DOHH2 (cell line): ENCODE data around the gene GRXCR1.

Experiments
- H3F3A ChIP-seq: fragments of 200-600 bp; sonication (generic), shearing (Covaris generic); 2 replicates; pipeline ENCODE4 v1.6.0; 2016; ENCODE audit warnings: antibody characterized with exemption, mild to moderate bottlenecking; ENCODE audit not compliant: control insufficient read depth, insufficient read depth
- H3K27ac ChIP-seq: fragments of 200-600 bp; sonication (generic); 2 replicates; pipeline ENCODE4 v1.5.1; 2014; ENCODE audit warnings: low read depth, mild to moderate bottlenecking, low read length, moderate library complexity
- H3K27me3 ChIP-seq: fragments of 200-600 bp; sonication (generic); 2 replicates; pipeline ENCODE4 v1.6.1; 2014; ENCODE audit warnings: mild to moderate bottlenecking, low read length, mixed read lengths; ENCODE audit not compliant: control insufficient read depth
- H3K36me3 ChIP-seq: fragments of 200-600 bp; sonication (generic); 2 replicates; pipeline ENCODE4 v1.6.1; 2014; ENCODE audit warnings: mild to moderate bottlenecking, low read length, moderate library complexity, mixed read lengths; ENCODE audit not compliant: control insufficient read depth
- H3K4me1 ChIP-seq: fragments of 200-600 bp; sonication (generic); 2 replicates; pipeline ENCODE4 v1.6.1; 2014; ENCODE audit warnings: mild to moderate bottlenecking, low read length, mixed read lengths; ENCODE audit not compliant: control insufficient read depth
- H3K4me2 ChIP-seq: fragments of 200-600 bp; sonication (generic); 2 replicates; pipeline ENCODE4 v1.6.0; 2014; ENCODE audit warnings: mild to moderate bottlenecking, low read length, moderate library complexity
- H3K4me3 ChIP-seq: fragments of 200-600 bp; sonication (generic); 2 replicates; pipeline ENCODE4 v1.5.1; 2014; ENCODE audit warnings: mild to moderate bottlenecking, low read length, mixed read lengths
- H3K79me2 ChIP-seq: fragments of 200-600 bp; sonication (generic); 2 replicates; pipeline ENCODE4 v1.6.1; 2014; ENCODE audit warnings: mild to moderate bottlenecking, low read length, mixed read lengths; ENCODE audit not compliant: control insufficient read depth
- H3K9me2 ChIP-seq: fragments of 200-600 bp; sonication (generic); replicated peaks from 2 replicates; pipeline ENCODE4 v1.6.1; 2014; ENCODE audit warnings: mild to moderate bottlenecking, low read length, mixed read lengths; ENCODE audit not compliant: control insufficient read depth
- H3K9me3 ChIP-seq: fragments of 200-600 bp; sonication (generic); 2 replicates; pipeline ENCODE4 v1.6.1; 2014; ENCODE audit warnings: antibody characterized with exemption, low read length, mixed read lengths; ENCODE audit not compliant: control insufficient read depth, insufficient read depth
- H4K20me1 ChIP-seq: fragments of 200-600 bp; sonication (generic); 2 replicates; pipeline ENCODE4 v1.6.0; 2014; ENCODE audit warnings: low read depth, mild to moderate bottlenecking, antibody characterized with exemption, low read length, moderate library complexity; ENCODE audit not compliant: control insufficient read depth, insufficient read depth
- CTCF ChIP-seq: fragments of 200-600 bp; sonication (generic); IDR thresholded peaks from one replicate; pipeline ENCODE4 v1.5.1; 2014; ENCODE audit warnings: antibody characterized with exemption, mild to moderate bottlenecking, low read depth, low read length; ENCODE audit not compliant: poor library complexity, severe bottlenecking
- EZH2phosphoT487 ChIP-seq: fragments of 200-600 bp; sonication (generic); IDR thresholded peaks from 2 replicates; pipeline ENCODE4 v1.6.1; 2017; ENCODE audit warnings: borderline replicate concordance, mild to moderate bottlenecking, antibody characterized with exemption, low read length, moderate library complexity, mixed read lengths

The GRXCR1 gene

GRCh38 chr4:42892413-42892812 is at the start of gene GRXCR1:
Gene GRXCR1, plus strand, starts transcription at chr4:42892713. Its CDS starts 554 bp downstream, at chr4:42893267.
- TF ChIP-seq EZH2phosphoT487 (no peak), CTCF (no peak)
- H3K4me1 ChIP-seq: no peaks in the 10 kb centered on the region
- no peak within 1 kb of the TSS for H3K4me2 ChIP-seq
- no peaks in the 10 kb centered on the region for H3F3A ChIP-seq
- no peaks in the 10 kb centered on the region for H3K79me2 ChIP-seq
- H3K9me2 ChIP-seq: no peaks in the 10 kb centered on the region
- no peak within 1 kb of the TSS for H3K4me3 ChIP-seq
- H3K27me3 ChIP-seq: no peaks in the 10 kb centered on the region
- H3K9me3 ChIP-seq: no peaks in the 10 kb centered on the region
- no peaks in the 10 kb centered on the region for H4K20me1 ChIP-seq
- no peaks in the 10 kb centered on the region for H3K36me3 ChIP-seq
- no peak within 1 kb of the TSS for H3K27ac ChIP-seq

- H3K36me3 ChIP-seq: no peaks in the 10 kb centered on the region
- no peaks in the 10 kb centered on the region for H3K9me2 ChIP-seq
- H3K4me1 ChIP-seq: no peaks in the 10 kb centered on the region
- TF ChIP-seq EZH2phosphoT487 (no peak), CTCF (no peak)
- no peaks in the 10 kb centered on the region for H3F3A ChIP-seq
- H3K27ac ChIP-seq: no peak overlapping the region
- H3K27me3 ChIP-seq: no peaks in the 10 kb centered on the region
- no peaks in the 10 kb centered on the region for H3K79me2 ChIP-seq
- no peak overlapping the region for H3K4me2 ChIP-seq
- no peaks in the 10 kb centered on the region for H4K20me1 ChIP-seq
- H3K4me3 ChIP-seq: no peak overlapping the region
- no peaks in the 10 kb centered on the region for H3K9me3 ChIP-seq
These were observed 48.8 kb upstream of the GRXCR1 start for GRCh38 chr4:42843694-42844093.

GRCh38 chr4:42844422-42845070 is 48.0 kb upstream of the GRXCR1 start:
- Histone ChIP-seq H3K4me2 (no peak overlapping the region), H3K9me3 (no peaks in the 10 kb centered on the region), H3K27me3 (no peaks in the 10 kb centered on the region), H3K79me2 (no peaks in the 10 kb centered on the region), H3F3A (no peaks in the 10 kb centered on the region), H3K4me1 (no peaks in the 10 kb centered on the region), H3K4me3 (no peak overlapping the region), H3K27ac (no peak overlapping the region), H3K9me2 (no peaks in the 10 kb centered on the region), H3K36me3 (no peaks in the 10 kb centered on the region), H4K20me1 (no peaks in the 10 kb centered on the region)
- TF ChIP-seq EZH2phosphoT487: no peak
- no peak for TF ChIP-seq CTCF
